ENCODE data around the gene ERICH6.

DNA sequence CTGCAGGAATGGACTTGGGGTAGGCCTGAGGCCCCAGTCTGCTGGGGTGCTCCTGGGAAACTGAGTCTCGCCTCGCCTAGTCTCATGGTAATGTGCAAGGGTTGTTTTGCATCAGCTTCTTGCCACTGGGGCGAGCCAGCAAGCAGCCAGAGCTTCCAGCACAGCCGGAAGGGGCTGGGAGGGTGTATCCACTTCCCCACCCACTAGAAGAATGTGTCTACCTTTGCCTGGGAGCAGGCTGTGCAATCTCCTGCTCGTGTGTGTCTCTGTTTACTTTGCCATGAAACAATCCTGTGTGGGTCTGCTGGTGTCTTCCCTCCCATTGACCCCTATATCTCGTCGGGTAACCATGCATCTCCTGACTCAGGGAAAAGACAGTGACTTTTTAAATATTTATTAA, 21.8 kb upstream of the ERICH6 start:
- TF ChIP-seq, protein P1, sequence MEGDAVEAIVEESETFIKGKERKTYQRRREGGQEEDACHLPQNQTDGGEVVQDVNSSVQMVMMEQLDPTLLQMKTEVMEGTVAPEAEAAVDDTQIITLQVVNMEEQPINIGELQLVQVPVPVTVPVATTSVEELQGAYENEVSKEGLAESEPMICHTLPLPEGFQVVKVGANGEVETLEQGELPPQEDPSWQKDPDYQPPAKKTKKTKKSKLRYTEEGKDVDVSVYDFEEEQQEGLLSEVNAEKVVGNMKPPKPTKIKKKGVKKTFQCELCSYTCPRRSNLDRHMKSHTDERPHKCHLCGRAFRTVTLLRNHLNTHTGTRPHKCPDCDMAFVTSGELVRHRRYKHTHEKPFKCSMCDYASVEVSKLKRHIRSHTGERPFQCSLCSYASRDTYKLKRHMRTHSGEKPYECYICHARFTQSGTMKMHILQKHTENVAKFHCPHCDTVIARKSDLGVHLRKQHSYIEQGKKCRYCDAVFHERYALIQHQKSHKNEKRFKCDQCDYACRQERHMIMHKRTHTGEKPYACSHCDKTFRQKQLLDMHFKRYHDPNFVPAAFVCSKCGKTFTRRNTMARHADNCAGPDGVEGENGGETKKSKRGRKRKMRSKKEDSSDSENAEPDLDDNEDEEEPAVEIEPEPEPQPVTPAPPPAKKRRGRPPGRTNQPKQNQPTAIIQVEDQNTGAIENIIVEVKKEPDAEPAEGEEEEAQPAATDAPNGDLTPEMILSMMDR (IDR thresholded peaks at IDR 0.05), result peak in 1 of 5 experiments; percentile 37
- no peak for TF ChIP-seq POLR2A (IDR thresholded peaks at IDR 0.05)
